Muscle of arm (tissue), 12 donors: ENCODE measurements around the gene SCAF1. TPM values are rescaled to one million over a fixed set of nuclear protein-coding genes. Genes with fewer than 3 reads are reported as not detected.

Source experiments
- DNase-seq: peaks from one replicate; pipeline ENCODE4 v3.0.0-alpha.2; 2013
- polyA plus RNA-seq, 12 donors: library from polyadenylated mRNA; unstranded; fragments of 120-200 nt; gene quantifications; one replicate each; pipeline ENCODE4 v1.2.1, GENCODE V29; 2013; ENCODE audit not compliant: insufficient read length in 12 of 12

Gene SCAF1
- polyA plus RNA-seq, 12 donors = 15.6 to 44.2 (median 23.6) TPM; not detected in 1

- peak; percentile 100 for DNase-seq
Observed at GRCh38 chr19:49640113-49640898, 1.7 kb upstream of the SCAF1 start, which contains the start of gene RRAS. TSS of gene RRAS (minus strand) at chr19:49640143. CDS start at chr19:49640098, 45 bp downstream.

- DNase-seq = no peak
Observed at GRCh38 chr19:49642492-49643035, 555 bp downstream of the SCAF1 start.

- no peak for DNase-seq
Observed at GRCh38 chr19:49643466-49643865, 1.5 kb downstream of the SCAF1 start.

DNA sequence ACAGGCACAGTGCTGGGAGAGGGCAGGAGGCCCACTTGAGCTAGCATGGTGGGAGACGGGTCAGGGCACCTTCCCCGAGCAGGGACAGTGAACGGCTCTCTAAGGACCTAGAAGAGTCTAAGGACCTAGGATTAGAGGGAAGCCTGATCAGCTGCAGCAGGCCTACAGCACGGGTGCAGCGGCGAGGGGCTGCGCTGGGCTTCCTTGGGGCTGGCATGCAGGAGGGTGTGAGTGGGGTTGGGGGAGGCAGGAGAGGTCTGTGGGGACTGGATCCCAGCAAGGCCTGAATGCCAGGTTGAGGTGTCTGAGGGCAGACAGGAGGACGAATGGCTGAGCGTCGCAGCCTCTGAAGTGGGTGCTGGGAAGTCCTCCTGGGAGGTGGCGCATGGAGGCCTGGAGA lies 3.6 kb downstream of the SCAF1 start:
- DNase-seq = no peak

DNA sequence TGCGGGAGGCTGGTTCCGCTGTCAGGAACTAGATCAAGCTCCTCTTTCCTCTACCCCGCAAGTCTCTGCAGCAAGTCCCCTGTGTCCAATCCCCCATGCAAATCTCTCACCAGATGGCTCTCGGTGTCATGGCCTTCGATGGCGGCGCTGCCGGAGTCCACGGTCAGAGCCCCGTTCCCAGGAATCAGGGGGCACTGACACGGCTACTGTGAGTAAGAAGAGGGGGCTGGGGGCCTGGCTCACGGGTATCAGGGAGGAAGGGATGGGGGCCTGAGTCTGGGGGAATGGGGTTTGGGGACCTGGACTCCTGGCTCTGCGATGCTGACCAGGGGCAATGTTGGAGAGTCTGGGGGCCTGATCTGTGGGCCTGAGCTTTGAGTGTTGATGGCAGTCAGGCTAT lies 4.0 kb downstream of the SCAF1 start:
- no peak for DNase-seq

DNA sequence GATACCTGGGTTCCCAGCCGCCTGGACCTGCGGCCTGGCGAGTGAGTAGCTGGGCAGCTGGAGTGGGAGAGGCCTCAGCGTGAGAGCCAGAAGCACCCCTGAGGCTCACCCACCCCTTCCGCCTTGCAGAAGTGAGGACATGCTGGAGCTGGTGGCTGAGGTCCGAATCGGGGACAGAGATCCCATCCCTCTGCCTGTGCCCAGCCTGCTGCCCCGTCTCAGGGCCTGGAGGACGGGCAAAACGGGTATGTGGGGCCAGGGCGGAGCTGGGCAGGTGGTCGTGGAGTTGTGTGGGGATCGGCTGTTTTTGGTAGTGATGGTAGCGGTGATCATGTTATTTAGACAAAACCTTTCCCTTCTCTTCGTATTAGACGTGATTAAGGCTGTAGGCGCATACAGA lies 4.6 kb downstream of the SCAF1 start:
- DNase-seq = no peak

DNA sequence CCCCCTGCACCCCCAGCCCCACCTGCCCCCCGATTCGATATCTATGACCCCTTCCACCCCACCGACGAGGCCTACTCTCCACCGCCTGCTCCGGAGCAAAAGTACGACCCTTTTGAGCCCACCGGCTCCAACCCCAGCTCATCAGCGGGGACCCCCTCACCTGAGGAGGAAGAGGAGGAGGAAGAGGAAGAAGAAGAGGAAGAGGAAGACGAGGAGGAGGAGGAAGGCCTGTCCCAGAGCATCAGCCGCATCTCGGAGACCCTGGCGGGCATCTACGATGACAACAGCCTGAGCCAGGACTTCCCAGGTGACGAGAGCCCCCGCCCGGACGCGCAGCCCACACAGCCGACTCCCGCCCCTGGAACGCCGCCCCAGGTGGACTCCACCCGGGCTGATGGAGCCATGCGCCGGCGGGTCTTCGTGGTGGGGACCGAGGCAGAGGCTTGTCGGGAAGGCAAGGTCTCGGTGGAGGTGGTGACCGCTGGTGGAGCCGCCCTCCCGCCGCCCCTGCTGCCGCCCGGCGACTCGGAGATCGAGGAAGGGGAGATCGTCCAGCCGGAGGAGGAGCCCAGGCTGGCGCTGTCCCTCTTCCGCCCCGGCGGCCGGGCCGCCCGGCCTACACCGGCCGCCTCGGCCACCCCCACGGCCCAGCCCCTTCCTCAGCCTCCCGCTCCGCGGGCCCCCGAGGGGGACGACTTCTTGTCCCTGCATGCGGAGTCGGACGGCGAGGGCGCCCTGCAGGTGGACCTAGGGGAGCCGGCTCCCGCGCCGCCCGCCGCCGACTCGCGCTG lies 9.2 kb downstream of the SCAF1 start:
- DNase-seq = no peak

GRCh38 chr19:49651820-49652550 lies 10.0 kb downstream of the SCAF1 start:
- no peak for DNase-seq

GRCh38 chr19:49652551-49653465 lies 10.8 kb downstream of the SCAF1 start:
- DNase-seq = no peak

GRCh38 chr19:49653466-49653806 lies 11.4 kb downstream of the SCAF1 start:
- no peak for DNase-seq

DNA sequence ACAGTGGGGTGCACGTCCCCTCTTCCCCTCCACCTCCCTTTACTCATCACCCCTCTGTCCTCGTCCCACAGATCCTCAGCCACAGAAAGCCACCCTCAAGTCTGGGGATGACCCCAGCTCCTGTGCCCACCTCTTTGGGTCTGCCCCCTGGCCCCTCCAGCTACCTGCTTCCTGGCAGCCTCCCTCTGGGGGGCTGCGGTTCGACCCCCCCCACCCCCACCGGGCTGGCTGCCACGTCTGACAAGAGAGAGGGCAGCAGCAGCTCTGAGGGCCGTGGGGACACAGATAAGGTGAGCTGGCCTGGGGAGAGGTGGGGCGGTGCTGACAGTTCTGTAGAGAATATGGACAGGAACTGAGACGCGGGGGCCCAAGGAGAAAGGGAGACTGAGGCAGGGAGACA lies 12.6 kb downstream of the SCAF1 start:
- DNase-seq = no peak

DNA sequence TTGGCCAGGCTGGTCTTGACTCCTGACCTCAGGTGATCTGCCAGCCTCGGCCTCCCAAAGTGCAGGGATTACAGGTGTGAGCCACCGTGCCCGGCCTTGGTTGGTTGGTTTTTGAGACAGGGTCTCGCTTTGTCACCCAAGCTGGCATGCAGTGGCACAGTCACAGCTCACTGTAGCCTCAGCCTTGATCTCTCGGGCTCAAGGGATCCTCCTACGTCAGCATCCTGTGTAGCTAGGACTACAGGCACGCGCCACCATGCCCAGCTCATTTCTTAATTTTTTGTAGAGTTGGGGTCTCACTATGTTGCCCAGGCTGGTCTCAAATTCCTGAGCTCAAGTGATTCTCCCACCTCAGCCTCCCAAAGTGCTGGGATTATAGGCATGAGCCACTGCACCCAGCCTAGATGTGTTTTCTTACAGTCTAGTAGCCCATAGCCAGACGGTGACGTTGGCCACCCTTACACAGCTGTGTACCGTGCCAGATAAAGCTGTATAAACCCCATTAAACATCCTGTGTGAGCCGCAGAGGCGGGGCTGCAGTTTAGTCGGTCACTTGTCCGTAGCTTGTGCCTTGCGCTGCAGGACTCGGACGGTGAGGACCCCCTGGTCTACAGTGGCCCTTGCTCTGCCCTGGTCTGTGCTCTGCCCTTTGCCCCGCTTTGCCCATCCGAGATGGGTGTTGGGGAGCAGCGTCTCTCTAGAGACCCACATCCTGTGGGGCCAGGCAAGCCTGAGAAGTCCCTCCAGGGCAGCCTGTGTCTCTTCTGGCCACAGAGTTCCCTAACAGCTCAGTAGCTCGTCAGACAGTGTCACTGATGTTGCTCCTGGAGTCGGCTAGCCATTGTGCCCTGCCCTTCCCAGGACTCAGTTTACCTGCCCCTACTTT lies 13.8 kb downstream of the SCAF1 start:
- DNase-seq = no peak

GRCh38 chr19:49656456-49657109 lies 14.6 kb downstream of the SCAF1 start:
- no peak for DNase-seq

- no peak for DNase-seq
Observed at GRCh38 chr19:49657493-49658138, 15.6 kb downstream of the SCAF1 start.

- no peak for DNase-seq
Observed at GRCh38 chr19:49658139-49658517, 16.1 kb downstream of the SCAF1 start.

GRCh38 chr19:49658566-49659442 lies 16.8 kb downstream of the SCAF1 start:
- DNase-seq = no peak

DNA sequence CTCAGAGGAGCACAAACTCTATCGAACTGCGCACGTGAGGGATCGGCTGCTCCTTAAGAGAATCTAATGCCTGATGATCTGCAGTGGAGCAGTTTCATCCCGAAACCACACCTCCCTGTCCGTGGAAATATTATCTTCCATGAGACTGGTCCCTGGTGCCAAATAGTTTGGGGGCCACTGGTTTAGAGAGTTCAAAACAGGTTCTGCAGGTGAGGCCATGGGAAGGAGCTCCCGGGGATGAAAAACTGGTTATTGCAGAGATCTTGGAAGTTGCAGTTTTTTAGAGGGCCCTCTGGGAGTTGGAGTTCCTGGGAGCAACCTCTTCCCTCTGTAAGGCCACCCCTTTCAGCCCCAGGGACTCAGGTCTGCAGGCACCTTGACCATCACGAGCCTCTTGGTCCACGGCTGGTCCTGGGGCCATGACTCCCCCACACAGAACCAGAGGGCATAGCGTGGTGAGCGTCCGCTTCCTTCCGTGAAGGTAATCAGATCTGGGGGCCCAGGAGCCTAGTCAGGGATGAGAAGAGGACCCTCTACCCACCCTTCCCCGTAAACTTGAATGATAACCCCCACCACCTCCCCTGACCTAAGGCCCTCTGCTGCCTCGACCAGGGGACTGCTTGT lies 18.4 kb downstream of the SCAF1 start:
- DNase-seq = no peak
